Measurements from ENCODE around the gene B3GLCT.

- TF ChIP-seq JUND (IDR thresholded peaks at IDR 0.05): no peak
- TF ChIP-seq CTCF (IDR thresholded peaks at IDR 0.05 in 2 of 3, conservative IDR thresholded peaks at IDR 0.05 in 1 of 3; ENCODE audit: borderline replicate concordance in 1 of 3, insufficient read depth in 1 of 3, low read depth in 2 of 3, low read length in 2 of 3): no peak
- TF ChIP-seq CEBPB (IDR thresholded peaks at IDR 0.05; ENCODE audit: low read depth): no peak
- TF ChIP-seq EZH2phosphoT487 (IDR thresholded peaks at IDR 0.05; ENCODE audit: borderline replicate concordance): no peak
- TF ChIP-seq FOSL1 (IDR thresholded peaks at IDR 0.05; ENCODE audit: low read depth): no peak
- no peak for TF ChIP-seq RAD21 (IDR thresholded peaks at IDR 0.05; ENCODE audit: low read depth)
- no peak for TF ChIP-seq EZH2 (IDR thresholded peaks at IDR 0.05)
- TF ChIP-seq MAX (IDR thresholded peaks at IDR 0.05): no peak
- no peak for TF ChIP-seq POLR2A (IDR thresholded peaks at IDR 0.05; ENCODE audit: borderline replicate concordance, extremely low read depth, insufficient read depth, insufficient read length)
- no peak for TF ChIP-seq SP1 (IDR thresholded peaks at IDR 0.05; ENCODE audit: low read depth)
- TF ChIP-seq SIN3A (IDR thresholded peaks at IDR 0.05; ENCODE audit: low read depth): no peak
- TF ChIP-seq YY1 (IDR thresholded peaks at IDR 0.05; ENCODE audit: extremely low read depth, insufficient replicate concordance, low read depth, low read length): no peak
- no peak for TF ChIP-seq TCF7L2 (IDR thresholded peaks at IDR 0.05; ENCODE audit: borderline replicate concordance, extremely low read depth, insufficient read depth, insufficient read length)
Observed at GRCh38 chr13:31369213-31369612, 169.4 kb downstream of the B3GLCT start.

Data from HCT116 (cell line).